ENCODE results near the gene MEN1.
A peak's percentile ranks its signal among the peaks of the same experiment; 100 is the strongest.

MEN1 gene

GRCh38 chr11:64804346-64805210 is 5.8 kb downstream of the MEN1 start:
- no peak for DNase-seq (ENCODE audit: low read depth)
- no peak overlapping the region for H3K4me3 ChIP-seq (ENCODE audit: control insufficient read depth, low read depth, low read length)
- no peak for TF ChIP-seq CTCF (conservative IDR thresholded peaks at IDR 0.05; ENCODE audit: control insufficient read depth, insufficient read depth, low read depth, low read length)

GRCh38 chr11:64803846-64804345 is 6.5 kb downstream of the MEN1 start:
- no peak for TF ChIP-seq CTCF (conservative IDR thresholded peaks at IDR 0.05; ENCODE audit: control insufficient read depth, insufficient read depth, low read depth, low read length)
- no peak for DNase-seq (ENCODE audit: low read depth)
- peak overlapping the region; percentile 51 for H3K4me3 ChIP-seq (ENCODE audit: control insufficient read depth, low read depth, low read length)

GRCh38 chr11:64803158-64803845 is 7.0 kb downstream of the MEN1 start, which contains the start of gene MAP4K2:
Gene MAP4K2, minus strand, starts transcription at chr11:64803214. Its CDS starts 65 bp downstream, at chr11:64803149.
- H3K4me3 ChIP-seq (ENCODE audit: control insufficient read depth, low read depth, low read length) = peak within 1 kb of the TSS; percentile 51
- no peak for TF ChIP-seq CTCF (conservative IDR thresholded peaks at IDR 0.05; ENCODE audit: control insufficient read depth, insufficient read depth, low read depth, low read length)
- peak; percentile 72 for DNase-seq (ENCODE audit: low read depth)

GRCh38 chr11:64802370-64803157 is 7.8 kb downstream of the MEN1 start:
- H3K4me3 ChIP-seq (ENCODE audit: control insufficient read depth, low read depth, low read length) = peak overlapping the region; percentile 38
- DNase-seq (ENCODE audit: low read depth) = no peak
- TF ChIP-seq CTCF (conservative IDR thresholded peaks at IDR 0.05; ENCODE audit: control insufficient read depth, insufficient read depth, low read depth, low read length) = no peak

GRCh38 chr11:64801561-64802369 is 8.6 kb downstream of the MEN1 start:
- no peak overlapping the region for H3K4me3 ChIP-seq (ENCODE audit: control insufficient read depth, low read depth, low read length)
- TF ChIP-seq CTCF (conservative IDR thresholded peaks at IDR 0.05; ENCODE audit: control insufficient read depth, insufficient read depth, low read depth, low read length) = no peak

GRCh38 chr11:64801158-64801464 is 9.2 kb downstream of the MEN1 start:
- no peak for TF ChIP-seq CTCF (conservative IDR thresholded peaks at IDR 0.05; ENCODE audit: control insufficient read depth, insufficient read depth, low read depth, low read length)
- H3K4me3 ChIP-seq (ENCODE audit: control insufficient read depth, low read depth, low read length) = no peak overlapping the region
- no peak for DNase-seq (ENCODE audit: low read depth)

More at GRCh38 chr11:64801561-64802369, 8.6 kb downstream of the MEN1 start:
- DNase-seq (ENCODE audit: low read depth) = no peak
